Spleen (tissue), 11 donors: ENCODE data around the gene VEGFA. TPM values are rescaled to one million over a fixed set of nuclear protein-coding genes. Genes with fewer than 3 reads are reported as not detected.

Source experiments
- DNase-seq: peaks from one replicate; pipeline ENCODE4 v3.0.0-alpha.2; 2020
- H3K27ac ChIP-seq, 8 donors: fragments of 200-600 bp; sonication (generic) in 7 of 8; 1 replicate in 4 of 8; 2 replicates in 4 of 8; pipeline versions ENCODE4 v1.5.0 to v1.8.0; 2016 to 2021; ENCODE audit warnings: inconsistent platforms in 4 of 8, mild to moderate bottlenecking in 4 of 8, moderate library complexity in 1 of 8
- H3K27me3 ChIP-seq, 7 donors: fragments of 200-600 bp; sonication (generic) in 6 of 7; replicated peaks in 1 of 7; 1 replicate in 4 of 7; 2 replicates in 3 of 7; pipeline versions ENCODE4 v1.5.0 to v1.8.0; 2016 to 2021; ENCODE audit warnings: inconsistent platforms in 3 of 7, mild to moderate bottlenecking in 1 of 7
- H3K36me3 ChIP-seq, 6 donors: fragments of 200-600 bp; sonication (generic) in 5 of 6; 1 replicate in 4 of 6; 2 replicates in 2 of 6; pipeline versions ENCODE4 v1.5.0 to v1.8.0; 2016 to 2021; ENCODE audit warnings: inconsistent platforms in 2 of 6
- H3K4me1 ChIP-seq, 6 donors: fragments of 200-600 bp; sonication (generic) in 5 of 6; 1 replicate in 3 of 6; 2 replicates in 3 of 6; pipeline versions ENCODE4 v1.5.0 to v1.8.0; 2016 to 2021; ENCODE audit warnings: inconsistent platforms in 3 of 6
- H3K4me3 ChIP-seq, 8 donors: fragments of 200-600 bp; sonication (generic) in 7 of 8; 1 replicate in 4 of 8; 2 replicates in 4 of 8; pipeline versions ENCODE4 v1.5.0 to v1.8.0; 2016 to 2021; ENCODE audit warnings: inconsistent platforms in 4 of 8, mild to moderate bottlenecking in 4 of 8, moderate library complexity in 2 of 8
- H3K9me3 ChIP-seq, 8 donors: fragments of 200-600 bp; sonication (generic) in 7 of 8; 1 replicate in 4 of 8; 2 replicates in 4 of 8; pipeline versions ENCODE4 v1.5.0 to v1.8.0; 2016 to 2021; ENCODE audit warnings: inconsistent platforms in 4 of 8
- CTCF ChIP-seq, 11 experiments: fragments of 200-600 bp in 7 of 11; fragments of 450-650 bp in 4 of 11; sonication (generic) in 4 of 11; IDR thresholded peaks in 8 of 11; conservative IDR thresholded peaks in 3 of 11; 1 replicate in 7 of 11; 2 replicates in 4 of 11; pipeline versions ENCODE4 v1.4.0 to v1.8.0; 2016 to 2021; ENCODE audit warnings: antibody characterized with exemption in 11 of 11, inconsistent platforms in 4 of 11, mild to moderate bottlenecking in 1 of 11
- POLR2A ChIP-seq, 3 donors: fragments of 450-650 bp; IDR thresholded peaks; one replicate each; pipeline ENCODE4 v1.5.1; 2017; ENCODE audit warnings: antibody characterized with exemption in 3 of 3, mild to moderate bottlenecking in 1 of 3
- POLR2AphosphoS5 ChIP-seq, 3 donors: sonication (generic); formaldehyde crosslinking; IDR thresholded peaks; one replicate each; pipeline ENCODE4 v1.5.1; 2017; ENCODE audit warnings: antibody characterized with exemption in 3 of 3
- WGBS, 5 donors: extraction: QIAGEN DNeasy Blood & Tissue Kit in 3 of 5; methylation state at CpG; one replicate each; pipeline versions ENCODE4 v1.1.5 to v1.1.7; 2013 to 2018; 5-methylcytosine and 5-hydroxymethylcytosine counted together
- intact Hi-C: fragments of 100-400 bp; cut with DNase I; formaldehyde crosslinking; loops from one replicate; pipeline ENCODE4 v1.15.0; 2023; ENCODE audit warnings: low total_unique reads
- polyA plus RNA-seq, 3 donors: library from polyadenylated mRNA; stranded (reverse); fragments of 200-250 nt; gene quantifications; one replicate each; pipeline ENCODE4 v1.2.1, GENCODE V29; 2013
- total RNA-seq, 7 donors: library from RNA; depleted of rRNA in 3 of 7; stranded (reverse); fragments of >200 nt in 3 of 7; fragmentation: NEBNext Ultra II Directional in 4 of 7; extraction: Animal tissue kit (Norgen Biotek cat#: 25700) in 4 of 7; gene quantifications; one replicate each; pipeline versions ENCODE4 v1.1.0 to v1.2.1, GENCODE V29; 2016 to 2021
- donor health status: healthy with polysubstance abuse.
- donor health status: DM: no; HTN: no; CAD: no; lungs with moderate emphysema.
- donor health status: DM: no; HTN: no; CAD: no.
- donor health status: Bipolar disorder and iron deficiency.
- donor health status: healthy.
- donor health status: DM: no; HTN: no; CAD: no.
- donor health status: DM: yes; HTN: yes; CAD: no.

The VEGFA gene
- total and polyA plus RNA-seq, 10 donors = 31.0 to 486 (median 153) TPM

- intact Hi-C loops = no loop called here
- Histone ChIP-seq H3K9me3 (no peaks in the 10 kb centered on the region), H3K4me1 (peaks cover 0 to 47% (median 8%) of the 10 kb centered on the region in 6 donors), H3K27ac (peak overlapping the region in 1 of 8 donors; percentile 16), H3K4me3 (no peak overlapping the region), H3K27me3 (no peaks in the 10 kb centered on the region), H3K36me3 (no peaks in the 10 kb centered on the region)
- TF ChIP-seq POLR2AphosphoS5 (IDR thresholded peaks at IDR 0.05) = no peak
- TF ChIP-seq CTCF (IDR thresholded peaks at IDR 0.05 in 8 of 11, conservative IDR thresholded peaks at IDR 0.05 in 3 of 11) = no peak
- TF ChIP-seq POLR2A (IDR thresholded peaks at IDR 0.05) = no peak
- 88 to 98% (median 89%) methylated on average over 4 of the region's 4 CpGs for WGBS, 5 donors
- DNase-seq = no peak
Observed at GRCh38 chr6:43804550-43805223, 34.7 kb downstream of the VEGFA start.

- no peak overlapping the region for H3K4me3 ChIP-seq
- H3K27ac ChIP-seq = no peak overlapping the region
- H3K9me3 ChIP-seq = no peaks in the 10 kb centered on the region
- H3K4me1 ChIP-seq = peaks cover 0 to 37% (median 5%) of the 10 kb centered on the region in 6 donors
- WGBS, 5 donors = 86 to 94% (median 89%) methylated on average over 5 of the region's 5 CpGs
- no peaks in the 10 kb centered on the region for H3K27me3 ChIP-seq
- H3K36me3 ChIP-seq = no peaks in the 10 kb centered on the region
- TF ChIP-seq CTCF (IDR thresholded peaks at IDR 0.05 in 8 of 11, conservative IDR thresholded peaks at IDR 0.05 in 3 of 11) = no peak
- TF ChIP-seq POLR2A (IDR thresholded peaks at IDR 0.05) = no peak
- no peak for TF ChIP-seq POLR2AphosphoS5 (IDR thresholded peaks at IDR 0.05)
- intact Hi-C loops = no loop called here
- no peak for DNase-seq
Observed at GRCh38 chr6:43805699-43806042, 35.7 kb downstream of the VEGFA start.

GRCh38 chr6:43806043-43806757 is 36.2 kb downstream of the VEGFA start:
- WGBS, 5 donors = 76 to 90% (median 88%) methylated on average over 7 to 9 of the region's 9 CpGs
- no peak overlapping the region for H3K27ac ChIP-seq

More at GRCh38 chr6:43806043-43806757, 36.2 kb downstream of the VEGFA start:
- Histone ChIP-seq H3K9me3 (no peaks in the 10 kb centered on the region), H3K4me1 (peaks cover 0 to 32% (median 5%) of the 10 kb centered on the region in 6 donors), H3K4me3 (no peak overlapping the region), H3K36me3 (no peaks in the 10 kb centered on the region), H3K27me3 (no peaks in the 10 kb centered on the region)
- intact Hi-C loops = no loop called here
- no peak for DNase-seq
- no peak for TF ChIP-seq POLR2A (IDR thresholded peaks at IDR 0.05)
- TF ChIP-seq CTCF (IDR thresholded peaks at IDR 0.05 in 8 of 11, conservative IDR thresholded peaks at IDR 0.05 in 3 of 11) = no peak
- no peak for TF ChIP-seq POLR2AphosphoS5 (IDR thresholded peaks at IDR 0.05)
